ENCODE results near the gene PEX14. TPM values are rescaled to one million over a fixed set of nuclear protein-coding genes. Genes with fewer than 3 reads are reported as not detected.

The PEX14 gene
- total and polyA plus RNA-seq, 9 of the 15 experiments (the other 6 are each of a cell fraction or from before 2014, with no cell fraction given) = 2.6 to 45.7 (median 22.7) TPM

GRCh38 chr1:10639011-10639774, 164.4 kb downstream of the PEX14 start:
- no peak for FAIRE-seq
- Histone ChIP-seq H3K79me2 (ENCODE audit: control insufficient read depth, insufficient read depth, low read length) (no peaks in the 10 kb centered on the region), H2AFZ (ENCODE audit: low read depth, low read length) (no peak overlapping the region), H3K4me2 (ENCODE audit: insufficient read depth, low read length) (no peak overlapping the region), H3K9me1 (ENCODE audit: control insufficient read depth, insufficient read depth, low read length) (peaks cover 3% of the 10 kb centered on the region), H3K4me1 (replicated peaks in 1 of 2; ENCODE audit: control insufficient read depth in 2 of 2, insufficient read depth in 2 of 2, low read length in 2 of 2) (peaks cover 0 to 70% of the 10 kb centered on the region in 2 experiments; a peak in 2 of 5 replicates), H3K27ac (ENCODE audit: extremely low read depth, low read depth, low read length) (no peak overlapping the region), H3K9ac (ENCODE audit: insufficient read depth in 1 of 2, low read depth in 2 of 2, low read length in 2 of 2) (no peak overlapping the region), H3K27me3 (ENCODE audit: control insufficient read depth in 2 of 2, insufficient read depth in 2 of 2, low read length in 2 of 2) (peaks cover 11 to 25% of the 10 kb centered on the region in 2 experiments; a peak in 4 of 5 replicates), H4K20me1 (replicated peaks; ENCODE audit: control insufficient read depth, insufficient read depth, low read length) (peaks cover 8% of the 10 kb centered on the region; the same call in 1 of the 2 replicates), H3K9me3 (replicated peaks; ENCODE audit: control insufficient read depth, insufficient read depth, low read depth, low read length) (no peaks in the 10 kb centered on the region), H3K4me3 (no peak overlapping the region), H3K36me3 (ENCODE audit: control insufficient read depth, insufficient read depth, low read length) (no peaks in the 10 kb centered on the region)
- TF ChIP-seq RBM34 (IDR thresholded peaks at IDR 0.05; ENCODE audit: borderline replicate concordance, insufficient read depth, low read length) (no peak), ZBTB33 (CRISPR knock-in tag; IDR thresholded peaks at IDR 0.05) (peak; percentile 87)
- BruUV-seq (replicated peaks) = no TSS peak
- ChIA-PET CTCF (ENCODE audit: low intra/inter-chr PET ratio) (no interaction called here), POLR2A (interaction anchor here (2.3 kb wide), 1 partner anchor 14 kb away, joined by 11 read pairs; no protein-coding TSS in a partner anchor)
- ATAC-seq = no peak
- in situ Hi-C loops (cut with MboI) = no loop called here
- 81% methylated on average over 24 of the region's 108 CpGs for WGBS (ENCODE audit: insufficient coverage, low coverage, missing lambda C conversion rate)
- intact Hi-C loops (cut with micrococcal nuclease) = no loop called here
- no peak for DNase-seq (ENCODE audit: extremely low read depth in 1 of 4, low spot score in 3 of 4)
